AG09319 (cell line): Measurements from ENCODE around the gene DHX34.

Experiments
- DNase-seq: peaks from one replicate; pipeline ENCODE4 v3.0.0-alpha.2; 2010; ENCODE audit warnings: low read depth; ENCODE audit errors: extremely low read depth
- CTCF ChIP-seq: IDR thresholded peaks from 2 replicates; pipeline ENCODE4 v1.5.1; 2011; ENCODE audit warnings: low read depth, mild to moderate bottlenecking, inconsistent platforms, low read length, moderate library complexity

Gene DHX34

GRCh38 chr19:47373246-47374240 is 24.4 kb downstream of the DHX34 start:
- no peak for DNase-seq
- no peak for TF ChIP-seq CTCF

GRCh38 chr19:47374876-47375693 is 26.0 kb downstream of the DHX34 start:
- DNase-seq: no peak
- no peak for TF ChIP-seq CTCF

GRCh38 chr19:47375694-47376588 is 26.8 kb downstream of the DHX34 start:
- DNase-seq: no peak
- TF ChIP-seq CTCF: no peak

- no peak for TF ChIP-seq CTCF
- no peak for DNase-seq
Measured at GRCh38 chr19:47376589-47377144, 27.6 kb downstream of the DHX34 start.

DNA sequence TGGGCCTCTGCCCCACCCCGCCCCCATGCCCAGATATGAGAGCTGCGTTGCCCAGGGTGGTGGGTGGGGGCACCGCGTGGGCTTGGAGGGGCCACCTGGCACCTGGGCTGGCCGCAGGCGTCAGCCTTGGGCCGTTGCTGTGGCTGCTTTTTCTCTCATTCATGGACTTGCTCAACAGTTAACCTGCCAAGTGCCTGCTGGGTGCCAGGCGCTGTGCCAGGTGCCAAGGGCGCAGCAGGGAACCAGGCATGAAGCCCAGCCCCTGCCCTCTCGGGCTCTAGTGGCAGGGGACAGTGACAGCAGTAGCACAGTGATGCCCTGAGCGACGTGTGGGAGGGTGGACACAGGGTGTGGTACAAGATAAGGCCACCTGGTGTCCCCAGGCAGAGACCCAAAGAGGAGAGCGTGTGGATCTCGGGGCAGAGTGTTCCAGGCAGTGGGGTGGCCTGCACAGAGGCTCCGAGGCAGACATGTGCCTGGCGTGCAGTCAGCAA is 28.1 kb downstream of the DHX34 start:
- DNase-seq: no peak
- no peak for TF ChIP-seq CTCF

GRCh38 chr19:47377801-47378200 is 28.7 kb downstream of the DHX34 start:
- no peak for DNase-seq
- no peak for TF ChIP-seq CTCF
